ENCODE measurements around the gene KLHL11. TPM values are rescaled to one million over a fixed set of nuclear protein-coding genes. Genes with fewer than 3 reads are reported as not detected.

Gene KLHL11
- total and polyA plus RNA-seq, 4 donors, result 0.68 to 12.6 (median 7.1) TPM

GRCh38 chr17:41835800-41836549 is 29.2 kb downstream of the KLHL11 start, which contains the start of gene NT5C3B:
Gene NT5C3B (minus strand): TSS chr17:41836232. CDS start chr17:41836193, 39 bp downstream.
- peaks cover 5 to 11% (median 6%) of the 10 kb centered on the region in 4 donors for H3K36me3 ChIP-seq (ENCODE audit: control insufficient read depth in 4 of 4, insufficient read depth in 3 of 4, low read depth in 1 of 4, low read length in 3 of 4)
- under 1% methylated on average over 72 of the region's 72 CpGs for WGBS
- peak; percentile 63 for DNase-seq (ENCODE audit: low spot score)
- no peak within 1 kb of the TSS for H3K9ac ChIP-seq (ENCODE audit: low read depth in 1 of 2, low read length in 2 of 2)
- H3K9me3 ChIP-seq (ENCODE audit: control insufficient read depth in 4 of 4, low read length in 3 of 4), result no peaks in the 10 kb centered on the region
- H3K4me1 ChIP-seq (ENCODE audit: control insufficient read depth in 4 of 4, insufficient read depth in 4 of 4, low read length in 3 of 4), result peaks cover 1 to 9% (median 5%) of the 10 kb centered on the region in 4 donors
- H3K27ac ChIP-seq (ENCODE audit: low read depth in 1 of 2, low read length in 2 of 2), result no peak within 1 kb of the TSS
- TF ChIP-seq GABPA (IDR thresholded peaks at IDR 0.05 in 1 of 2, conservative IDR thresholded peaks at IDR 0.05 in 1 of 2) (no peak), RXRA (IDR thresholded peaks at IDR 0.05) (no peak), FOXA1 (IDR thresholded peaks at IDR 0.05) (no peak), ZBTB33 (IDR thresholded peaks at IDR 0.05) (no peak), ATF3 (IDR thresholded peaks at IDR 0.05) (no peak), FOXA2 (IDR thresholded peaks at IDR 0.05) (no peak), HNF4G (IDR thresholded peaks at IDR 0.05) (no peak), JUND (IDR thresholded peaks at IDR 0.05) (no peak), REST (IDR thresholded peaks at IDR 0.05) (no peak), HNF4A (conservative IDR thresholded peaks at IDR 0.05) (no peak), MAX (IDR thresholded peaks at IDR 0.05) (no peak), YY1 (IDR thresholded peaks at IDR 0.05) (no peak), RAD21 (IDR thresholded peaks at IDR 0.05) (no peak), SP1 (IDR thresholded peaks at IDR 0.05) (no peak)
- H3K27me3 ChIP-seq (ENCODE audit: control insufficient read depth in 4 of 4, insufficient read depth in 4 of 4, low read length in 3 of 4), result no peaks in the 10 kb centered on the region
- H3K4me3 ChIP-seq (ENCODE audit: low read depth in 1 of 3, low read length in 3 of 3), result peak within 1 kb of the TSS; percentile 59 to 81 (median 79)

- peak overlapping the region; percentile 57 to 81 (median 59) for H3K4me3 ChIP-seq (ENCODE audit: low read depth in 1 of 3, low read length in 3 of 3)
- no peaks in the 10 kb centered on the region for H3K9me3 ChIP-seq (ENCODE audit: control insufficient read depth in 4 of 4, low read length in 3 of 4)
- H3K36me3 ChIP-seq (ENCODE audit: control insufficient read depth in 4 of 4, insufficient read depth in 3 of 4, low read depth in 1 of 4, low read length in 3 of 4), result peaks cover 5 to 15% (median 9%) of the 10 kb centered on the region in 4 donors
- DNase-seq (ENCODE audit: low spot score), result no peak
- 27% methylated on average over 13 of the region's 13 CpGs for WGBS
- no peak overlapping the region for H3K27ac ChIP-seq (ENCODE audit: low read depth in 1 of 2, low read length in 2 of 2)
- peaks cover 1 to 9% (median 5%) of the 10 kb centered on the region in 4 donors for H3K4me1 ChIP-seq (ENCODE audit: control insufficient read depth in 4 of 4, insufficient read depth in 4 of 4, low read length in 3 of 4)
- H3K9ac ChIP-seq (ENCODE audit: low read depth in 1 of 2, low read length in 2 of 2), result no peak overlapping the region
- H3K27me3 ChIP-seq (ENCODE audit: control insufficient read depth in 4 of 4, insufficient read depth in 4 of 4, low read length in 3 of 4), result no peaks in the 10 kb centered on the region
- TF ChIP-seq NR2F2 (IDR thresholded peaks at IDR 0.05) (no peak), EGR1 (IDR thresholded peaks at IDR 0.05; ENCODE audit: low read depth in 2 of 2) (no peak), MAX (IDR thresholded peaks at IDR 0.05) (no peak), JUND (IDR thresholded peaks at IDR 0.05) (no peak), ATF3 (IDR thresholded peaks at IDR 0.05) (no peak), REST (IDR thresholded peaks at IDR 0.05) (no peak), RAD21 (IDR thresholded peaks at IDR 0.05) (no peak), RXRA (IDR thresholded peaks at IDR 0.05) (no peak), GABPA (IDR thresholded peaks at IDR 0.05 in 1 of 2, conservative IDR thresholded peaks at IDR 0.05 in 1 of 2) (no peak), ZBTB33 (IDR thresholded peaks at IDR 0.05) (no peak)
These were observed 29.9 kb downstream of the KLHL11 start for GRCh38 chr17:41835214-41835799.

All from liver (tissue), 9 donors.